ENCODE measurements around the gene PTPRR.

- TF ChIP-seq CTCF (IDR thresholded peaks at IDR 0.05) (no peak), POLR2A (IDR thresholded peaks at IDR 0.05) (no peak)
These were observed 72.7 kb downstream of the PTPRR start for GRCh38 chr12:70847871-70848270.

Measured in heart left ventricle (tissue), 13 donors.